Effector memory CD4-positive, alpha-beta T cell (primary cell): ENCODE data around the gene TRIM52.
A peak's percentile ranks its signal among the peaks of the same experiment; 100 is the strongest.

Source experiments
- DNase-seq, 3 donors: peaks; one replicate each; pipeline ENCODE4 v3.0.0-alpha.2; 2020
- H3K27ac ChIP-seq: 2 replicates; pipeline ENCODE4 v1.7.0; 2013; ENCODE audit warnings: mild to moderate bottlenecking, low read length, moderate library complexity; ENCODE audit not compliant: insufficient read depth, poor library complexity, severe bottlenecking
- H3K27me3 ChIP-seq: replicated peaks from 2 replicates; pipeline ENCODE4 v1.7.0; 2013; ENCODE audit warnings: mild to moderate bottlenecking, low read length; ENCODE audit not compliant: insufficient read depth, control insufficient read depth, poor library complexity, severe bottlenecking
- H3K36me3 ChIP-seq: 2 replicates; pipeline ENCODE4 v1.7.0; 2013; ENCODE audit warnings: mild to moderate bottlenecking, low read length, moderate library complexity; ENCODE audit not compliant: control insufficient read depth, insufficient read depth
- H3K4me1 ChIP-seq: 2 replicates; pipeline ENCODE4 v1.7.0; 2013; ENCODE audit warnings: low read length, mild to moderate bottlenecking; ENCODE audit not compliant: control insufficient read depth, insufficient read depth, poor library complexity, severe bottlenecking
- H3K4me3 ChIP-seq: 2 replicates; pipeline ENCODE4 v1.7.0; 2013; ENCODE audit warnings: low read length, low read depth, mild to moderate bottlenecking; ENCODE audit not compliant: insufficient read depth, poor library complexity, severe bottlenecking
- H3K9me3 ChIP-seq: 2 replicates; pipeline ENCODE4 v1.7.0; 2013; ENCODE audit warnings: mild to moderate bottlenecking, low read length, moderate library complexity; ENCODE audit not compliant: control insufficient read depth

The TRIM52 gene

GRCh38 chr5:181233088-181233800 lies 27.7 kb downstream of the TRIM52 start:
- Histone ChIP-seq H3K4me3 (no peak overlapping the region), H3K4me1 (no peaks in the 10 kb centered on the region), H3K36me3 (peaks cover 63% of the 10 kb centered on the region), H3K27me3 (no peaks in the 10 kb centered on the region), H3K9me3 (no peaks in the 10 kb centered on the region), H3K27ac (no peak overlapping the region)
- no peak for DNase-seq

GRCh38 chr5:181232593-181232992 lies 28.4 kb downstream of the TRIM52 start:
- Histone ChIP-seq H3K4me3 (no peak overlapping the region), H3K36me3 (peaks cover 57% of the 10 kb centered on the region), H3K4me1 (no peaks in the 10 kb centered on the region), H3K9me3 (no peaks in the 10 kb centered on the region), H3K27ac (no peak overlapping the region), H3K27me3 (no peaks in the 10 kb centered on the region)
- no peak for DNase-seq

GRCh38 chr5:181231432-181231831 lies 29.5 kb downstream of the TRIM52 start:
- Histone ChIP-seq H3K27me3 (no peaks in the 10 kb centered on the region), H3K4me3 (no peak overlapping the region), H3K27ac (no peak overlapping the region), H3K4me1 (no peaks in the 10 kb centered on the region), H3K9me3 (no peaks in the 10 kb centered on the region), H3K36me3 (peaks cover 45% of the 10 kb centered on the region)
- DNase-seq, result no peak

- H3K27me3 ChIP-seq, result no peaks in the 10 kb centered on the region
- H3K9me3 ChIP-seq, result no peaks in the 10 kb centered on the region
- H3K27ac ChIP-seq, result no peak overlapping the region
- DNase-seq, result no peak
- H3K36me3 ChIP-seq, result peaks cover 36% of the 10 kb centered on the region
- peaks cover 3% of the 10 kb centered on the region for H3K4me1 ChIP-seq
- H3K4me3 ChIP-seq, result no peak overlapping the region
These were observed 30.4 kb downstream of the TRIM52 start for GRCh38 chr5:181230551-181230950.

GRCh38 chr5:181229996-181230395 lies 30.9 kb downstream of the TRIM52 start:
- Histone ChIP-seq H3K4me1 (peaks cover 8% of the 10 kb centered on the region), H3K9me3 (no peaks in the 10 kb centered on the region), H3K27me3 (no peaks in the 10 kb centered on the region), H3K36me3 (peaks cover 31% of the 10 kb centered on the region), H3K4me3 (no peak overlapping the region), H3K27ac (no peak overlapping the region)
- no peak for DNase-seq

GRCh38 chr5:181224390-181225229 lies 36.3 kb downstream of the TRIM52 start:
- Histone ChIP-seq H3K36me3 (no peaks in the 10 kb centered on the region), H3K4me1 (peaks cover 20% of the 10 kb centered on the region), H3K27me3 (no peaks in the 10 kb centered on the region), H3K4me3 (peak overlapping the region; percentile 74), H3K27ac (peak overlapping the region; percentile 97), H3K9me3 (no peaks in the 10 kb centered on the region)
- DNase-seq, result no peak

GRCh38 chr5:181223729-181224389 lies 37.1 kb downstream of the TRIM52 start:
- Histone ChIP-seq H3K9me3 (no peaks in the 10 kb centered on the region), H3K27ac (peak overlapping the region; percentile 97), H3K4me1 (peaks cover 20% of the 10 kb centered on the region), H3K27me3 (no peaks in the 10 kb centered on the region), H3K36me3 (no peaks in the 10 kb centered on the region), H3K4me3 (peak overlapping the region; percentile 74)
- DNase-seq, result no peak

GRCh38 chr5:181223058-181223728 lies 37.8 kb downstream of the TRIM52 start, which contains the start of gene TRIM41:
Gene TRIM41, plus strand, starts transcription at chr5:181223281. Its CDS starts 719 bp downstream, at chr5:181224000.
- H3K27me3 ChIP-seq, result no peaks in the 10 kb centered on the region
- peak within 1 kb of the TSS; percentile 74 for H3K4me3 ChIP-seq
- H3K36me3 ChIP-seq, result no peaks in the 10 kb centered on the region
- H3K9me3 ChIP-seq, result no peaks in the 10 kb centered on the region
- peak within 1 kb of the TSS; percentile 97 for H3K27ac ChIP-seq
- peak; percentile 94 to 95 (median 95) for DNase-seq
- peaks cover 20% of the 10 kb centered on the region for H3K4me1 ChIP-seq

- Histone ChIP-seq H3K9me3 (no peaks in the 10 kb centered on the region), H3K4me3 (peak overlapping the region; percentile 74), H3K4me1 (peaks cover 24% of the 10 kb centered on the region), H3K36me3 (no peaks in the 10 kb centered on the region), H3K27ac (peak overlapping the region; percentile 97), H3K27me3 (no peaks in the 10 kb centered on the region)
- DNase-seq, result no peak
These were observed 38.3 kb downstream of the TRIM52 start for GRCh38 chr5:181222630-181223057.
